HepG2 (cell line): ENCODE measurements around the gene C1orf116. TPM values are rescaled to one million over a fixed set of nuclear protein-coding genes. Genes with fewer than 3 reads are reported as not detected.

Experiments used
- ARID5B ChIP-seq: IDR thresholded peaks from 2 replicates; pipeline ENCODE4 v1.4.0; 2020; ENCODE audit warnings: mild to moderate bottlenecking, missing genetic modification reagents
- ATF1 ChIP-seq: IDR thresholded peaks from 2 replicates; pipeline ENCODE4 v1.6.1; 2016; ENCODE audit warnings: mild to moderate bottlenecking, control low read depth
- ELF1 ChIP-seq: sonication (generic); formaldehyde crosslinking; IDR thresholded peaks from 2 replicates; pipeline ENCODE4 v1.4.0; 2020; ENCODE audit warnings: missing genetic modification reagents
- HNF4G ChIP-seq, 2 experiments: sonication (generic) in 1 of 2; formaldehyde crosslinking in 1 of 2; IDR thresholded peaks; 2 replicates each; pipeline versions ENCODE4 v1.4.0 to v1.6.1; 2011 to 2020; ENCODE audit warnings: borderline replicate concordance in 2 of 2, low read depth in 2 of 2, mild to moderate bottlenecking in 2 of 2, low read length in 1 of 2, missing genetic modification reagents in 1 of 2, moderate library complexity in 1 of 2
- KAT8 ChIP-seq: IDR thresholded peaks from 2 replicates; pipeline ENCODE4 v1.6.1; 2016; ENCODE audit warnings: missing genetic modification reagents, missing compliant biosample characterization
- KLF12 ChIP-seq: sonication (generic); formaldehyde crosslinking; IDR thresholded peaks from 2 replicates; pipeline ENCODE4 v1.4.0; 2020; ENCODE audit warnings: missing genetic modification reagents, borderline replicate concordance
- NRL ChIP-seq: sonication (generic); formaldehyde crosslinking; IDR thresholded peaks from 2 replicates; pipeline ENCODE4 v1.5.0; 2020; ENCODE audit warnings: missing genetic modification reagents, mild to moderate bottlenecking, moderate library complexity, borderline replicate concordance
- ZBTB2 ChIP-seq: sonication (generic); formaldehyde crosslinking; IDR thresholded peaks from 2 replicates; pipeline ENCODE4 v1.8.0; 2022; ENCODE audit warnings: low read depth, missing genetic modification reagents
- ZBTB40 ChIP-seq, 2 experiments: fragments of 450-650 bp in 1 of 2; sonication (generic) in 1 of 2; formaldehyde crosslinking in 1 of 2; IDR thresholded peaks; 2 replicates each; pipeline versions ENCODE4 v1.6.1 to v1.8.0; 2016 to 2022; ENCODE audit warnings: antibody characterized with exemption in 1 of 2, mild to moderate bottlenecking in 1 of 2, missing genetic modification reagents in 1 of 2
- ZNF576 ChIP-seq: sonication (generic); formaldehyde crosslinking; IDR thresholded peaks from 2 replicates; pipeline ENCODE4 v1.4.0; 2020; ENCODE audit warnings: mild to moderate bottlenecking, missing genetic modification reagents
- polyA plus RNA-seq, 8 experiments: library from polyadenylated mRNA; depleted of rRNA in 3 of 8; stranded (reverse) in 7 of 8; unstranded in 1 of 8; fragments of >200 nt; fragmentation: Illumina TruSeq in 4 of 8; extraction: Trizol in 4 of 8; gene quantifications; 2 replicates each; pipeline versions ENCODE4 v1.2.1 to v1.2.3, GENCODE V29; 2011 to 2016; ENCODE audit warnings: low read depth in 4 of 8, missing spikeins in 1 of 8, mixed read lengths in 1 of 8; ENCODE audit not compliant: insufficient read depth in 1 of 8
- total RNA-seq, 5 experiments: library from RNA; depleted of rRNA; stranded (reverse); fragments of >200 nt; fragmentation: Illumina TruSeq; extraction: Trizol; gene quantifications; 2 replicates each; pipeline ENCODE4 v1.2.3, GENCODE V29; 2016; ENCODE audit warnings: low read depth in 1 of 5

The C1orf116 gene
- total and polyA plus RNA-seq, 2 of the 13 experiments (the other 11 are each of a cell fraction or from before 2014, with no cell fraction given) = 0.51 to 0.95 TPM

- TF ChIP-seq ZBTB2 (CRISPR knock-in tag) (no peak), ARID5B (CRISPR knock-in tag) (no peak), HNF4G (IDR thresholded peaks at IDR 0.05; ENCODE audit: borderline replicate concordance, low read depth, low read length) (no peak), HNF4G (CRISPR knock-in tag; IDR thresholded peaks at IDR 0.05; ENCODE audit: borderline replicate concordance, low read depth) (no peak), KLF12 (CRISPR knock-in tag) (no peak), ELF1 (no peak), ZNF576 (CRISPR knock-in tag) (no peak), NRL (CRISPR knock-in tag) (no peak), ATF1 (CRISPR knock-in tag) (no peak), ZBTB40 (IDR thresholded peaks at IDR 0.05) (no peak), ZBTB40 (CRISPR knock-in tag; IDR thresholded peaks at IDR 0.05) (no peak), KAT8 (no peak)
Observed at GRCh38 chr1:207079706-207080241, 47.2 kb upstream of the C1orf116 start (continued).
